MM.1S (cell line): Measurements from ENCODE around the gene FAM20C.

Source experiments
- DNase-seq: peaks from one replicate; pipeline ENCODE4 v3.0.0-alpha.2; 2015
- H2AFZ ChIP-seq: fragments of 300-600 bp; sonication (generic); 2 replicates; pipeline ENCODE4 v1.6.0; 2016; ENCODE audit warnings: antibody characterized with exemption, low read length
- H3F3A ChIP-seq: fragments of 300-600 bp; sonication (generic); 2 replicates; pipeline ENCODE4 v1.6.1; 2016; ENCODE audit warnings: mild to moderate bottlenecking, antibody characterized with exemption, low read length, moderate library complexity, mixed read lengths; ENCODE audit not compliant: insufficient read depth
- H3K27ac ChIP-seq: fragments of 300-600 bp; sonication (generic); 2 replicates; pipeline ENCODE4 v1.5.1; 2016; ENCODE audit warnings: mild to moderate bottlenecking, low read length
- H3K27me3 ChIP-seq: fragments of 300-600 bp; sonication (generic); replicated peaks from 2 replicates; pipeline ENCODE4 v1.6.0; 2016; ENCODE audit warnings: low read length; ENCODE audit not compliant: insufficient read depth
- H3K36me3 ChIP-seq: fragments of 300-600 bp; sonication (generic); replicated peaks from 2 replicates; pipeline ENCODE4 v1.6.1; 2016; ENCODE audit warnings: mild to moderate bottlenecking, low read length, mixed read lengths; ENCODE audit not compliant: insufficient read depth
- H3K4me1 ChIP-seq: fragments of 300-600 bp; sonication (generic); 2 replicates; pipeline ENCODE4 v1.6.1; 2016; ENCODE audit warnings: low read length, mixed read lengths
- H3K4me2 ChIP-seq: fragments of 300-600 bp; sonication (generic); 2 replicates; pipeline ENCODE4 v1.6.0; 2016; ENCODE audit warnings: low read depth, low read length
- H3K4me3 ChIP-seq: fragments of 300-600 bp; sonication (generic); 2 replicates; pipeline ENCODE4 v1.5.1; 2016; ENCODE audit warnings: low read length, mixed read lengths
- H3K79me2 ChIP-seq: fragments of 300-600 bp; sonication (generic); 2 replicates; pipeline ENCODE4 v1.6.1; 2016; ENCODE audit warnings: mixed run types, low read length, mixed read lengths
- H3K9ac ChIP-seq: fragments of 300-600 bp; sonication (generic); 2 replicates; pipeline ENCODE4 v1.6.1; 2016; ENCODE audit warnings: low read length, mixed read lengths
- H3K9me2 ChIP-seq: fragments of 300-600 bp; sonication (generic); replicated peaks from 2 replicates; pipeline ENCODE4 v1.6.1; 2016; ENCODE audit warnings: mild to moderate bottlenecking, low read length, mixed read lengths; ENCODE audit not compliant: insufficient read depth
- H3K9me3 ChIP-seq: fragments of 300-600 bp; sonication (generic); replicated peaks from 2 replicates; pipeline ENCODE4 v1.6.1; 2016; ENCODE audit warnings: mild to moderate bottlenecking, low read length, mixed read lengths; ENCODE audit not compliant: insufficient read depth
- H4K20me1 ChIP-seq: fragments of 300-600 bp; sonication (generic); 2 replicates; pipeline ENCODE4 v1.6.1; 2016; ENCODE audit warnings: mild to moderate bottlenecking, low read length, moderate library complexity, mixed read lengths; ENCODE audit not compliant: insufficient read depth
- CTCF ChIP-seq: fragments of 300-600 bp; sonication (generic); IDR thresholded peaks from 2 replicates; pipeline ENCODE4 v1.5.1; 2016; ENCODE audit warnings: antibody characterized with exemption, low read length, mixed read lengths
- EZH2 ChIP-seq: fragments of 300-600 bp; sonication (generic); optimal IDR thresholded peaks from 2 replicates; pipeline ENCODE3; 2017; ENCODE audit warnings: low read depth, mild to moderate bottlenecking, antibody characterized with exemption, low read length, mixed read lengths
- EZH2phosphoT487 ChIP-seq: fragments of 300-600 bp; sonication (generic); IDR thresholded peaks from 2 replicates; pipeline ENCODE4 v1.6.1; 2018; ENCODE audit warnings: antibody characterized with exemption, low read length

Gene FAM20C

GRCh38 chr7:234708-235553 lies 42.6 kb downstream of the FAM20C start:
- Histone ChIP-seq H3K9me3 (no peaks in the 10 kb centered on the region), H3K4me1 (no peaks in the 10 kb centered on the region), H3K9me2 (no peaks in the 10 kb centered on the region), H3K27ac (no peak overlapping the region), H3K4me2 (no peak overlapping the region), H3K4me3 (no peak overlapping the region), H3F3A (no peaks in the 10 kb centered on the region), H3K27me3 (no peaks in the 10 kb centered on the region), H3K79me2 (no peaks in the 10 kb centered on the region), H4K20me1 (no peaks in the 10 kb centered on the region), H3K36me3 (no peaks in the 10 kb centered on the region), H3K9ac (no peak overlapping the region), H2AFZ (no peak overlapping the region)
- DNase-seq, result no peak
- TF ChIP-seq EZH2phosphoT487, result no peak

GRCh38 chr7:235576-236395 lies 43.4 kb downstream of the FAM20C start:
- no peak overlapping the region for H3K4me2 ChIP-seq
- no peak overlapping the region for H2AFZ ChIP-seq
- H3K4me1 ChIP-seq, result no peaks in the 10 kb centered on the region
- no peaks in the 10 kb centered on the region for H3K9me2 ChIP-seq
- H3K9me3 ChIP-seq, result no peaks in the 10 kb centered on the region
- no peaks in the 10 kb centered on the region for H4K20me1 ChIP-seq
- TF ChIP-seq CTCF, result no peak
- DNase-seq, result no peak
- H3F3A ChIP-seq, result no peaks in the 10 kb centered on the region
- H3K27me3 ChIP-seq, result no peaks in the 10 kb centered on the region
- no peak overlapping the region for H3K4me3 ChIP-seq
- no peak overlapping the region for H3K9ac ChIP-seq
- H3K27ac ChIP-seq, result no peak overlapping the region
- H3K79me2 ChIP-seq, result no peaks in the 10 kb centered on the region
- no peaks in the 10 kb centered on the region for H3K36me3 ChIP-seq

- Histone ChIP-seq H3K9me3 (no peaks in the 10 kb centered on the region), H3K36me3 (no peaks in the 10 kb centered on the region), H3K4me2 (no peak overlapping the region), H2AFZ (no peak overlapping the region), H3K79me2 (no peaks in the 10 kb centered on the region), H3K4me1 (no peaks in the 10 kb centered on the region), H3K4me3 (no peak overlapping the region), H3F3A (no peaks in the 10 kb centered on the region), H3K27me3 (no peaks in the 10 kb centered on the region), H3K9me2 (no peaks in the 10 kb centered on the region), H3K27ac (no peak overlapping the region), H4K20me1 (no peaks in the 10 kb centered on the region), H3K9ac (no peak overlapping the region)
- no peak for TF ChIP-seq EZH2
- no peak for TF ChIP-seq EZH2phosphoT487
- no peak for TF ChIP-seq CTCF
- no peak for DNase-seq
These were observed 44.6 kb downstream of the FAM20C start for GRCh38 chr7:236967-237366.

GRCh38 chr7:237385-237784 lies 45.0 kb downstream of the FAM20C start:
- H3K9me2 ChIP-seq, result no peaks in the 10 kb centered on the region
- H3K4me1 ChIP-seq, result no peaks in the 10 kb centered on the region
- no peak overlapping the region for H3K4me2 ChIP-seq
- H3K4me3 ChIP-seq, result no peak overlapping the region
- H3K27ac ChIP-seq, result no peak overlapping the region
- no peaks in the 10 kb centered on the region for H3K36me3 ChIP-seq
- TF ChIP-seq EZH2, result no peak
- TF ChIP-seq CTCF, result no peak
- TF ChIP-seq EZH2phosphoT487, result no peak
- H3K9me3 ChIP-seq, result no peaks in the 10 kb centered on the region
- H3F3A ChIP-seq, result no peaks in the 10 kb centered on the region
- no peak for DNase-seq
- no peak overlapping the region for H2AFZ ChIP-seq
- H4K20me1 ChIP-seq, result no peaks in the 10 kb centered on the region
- no peaks in the 10 kb centered on the region for H3K79me2 ChIP-seq
- H3K9ac ChIP-seq, result no peak overlapping the region
- no peaks in the 10 kb centered on the region for H3K27me3 ChIP-seq
